IPS-20b (cell line): ENCODE measurements around the gene ACD.

Experiments used
- H3K27ac ChIP-seq: one replicate; pipeline ENCODE4 v1.5.1; 2013; ENCODE audit warnings: low read length
- H3K27me3 ChIP-seq: 2 replicates; pipeline ENCODE4 v1.6.1; 2013; ENCODE audit warnings: mild to moderate bottlenecking, low read length, inconsistent platforms; ENCODE audit not compliant: insufficient read depth
- H3K36me3 ChIP-seq: 2 replicates; pipeline ENCODE4 v1.6.1; 2013; ENCODE audit warnings: low read depth, mild to moderate bottlenecking, inconsistent platforms, low read length, moderate library complexity; ENCODE audit not compliant: insufficient read depth
- H3K4me1 ChIP-seq: 2 replicates; pipeline ENCODE4 v1.6.1; 2013; ENCODE audit warnings: mild to moderate bottlenecking, control low read depth, inconsistent platforms, low read length, moderate library complexity; ENCODE audit not compliant: insufficient read depth
- H3K4me3 ChIP-seq: 2 replicates; pipeline ENCODE4 v1.5.1; 2013; ENCODE audit warnings: mild to moderate bottlenecking, low read length, inconsistent platforms
- H3K9ac ChIP-seq: 2 replicates; pipeline ENCODE4 v1.6.1; 2013; ENCODE audit warnings: low read depth, mild to moderate bottlenecking, inconsistent platforms, low read length, moderate library complexity
- H3K9me3 ChIP-seq: 2 replicates; pipeline ENCODE4 v1.6.1; 2013; ENCODE audit warnings: mild to moderate bottlenecking, low read depth, low read length, inconsistent platforms; ENCODE audit not compliant: insufficient read depth

ACD gene

GRCh38 chr16:67658849-67659674 is 998 bp downstream of the ACD start:
- Histone ChIP-seq H3K27me3 (peaks cover 31% of the 10 kb centered on the region), H3K36me3 (peaks cover 12% of the 10 kb centered on the region; the same call in 1 of the 2 replicates), H3K9me3 (no peaks in the 10 kb centered on the region), H3K4me1 (peaks cover 10% of the 10 kb centered on the region; the same call in 1 of the 2 replicates), H3K9ac (peak overlapping the region; percentile 80; the same call in 1 of the 2 replicates), H3K4me3 (peak overlapping the region; percentile 94), H3K27ac (no peak overlapping the region)

GRCh38 chr16:67657751-67658518 is 2.1 kb downstream of the ACD start:
- Histone ChIP-seq H3K27ac (no peak overlapping the region), H3K9me3 (no peaks in the 10 kb centered on the region), H3K27me3 (peaks cover 41% of the 10 kb centered on the region), H3K4me3 (no peak overlapping the region), H3K9ac (no peak overlapping the region), H3K36me3 (peaks cover 12% of the 10 kb centered on the region; the same call in 1 of the 2 replicates), H3K4me1 (peaks cover 10% of the 10 kb centered on the region; the same call in 1 of the 2 replicates)

- Histone ChIP-seq H3K4me3 (no peak overlapping the region), H3K9me3 (no peaks in the 10 kb centered on the region), H3K4me1 (peaks cover 10% of the 10 kb centered on the region; the same call in 1 of the 2 replicates), H3K27ac (no peak overlapping the region), H3K36me3 (peaks cover 12% of the 10 kb centered on the region; the same call in 1 of the 2 replicates), H3K9ac (no peak overlapping the region), H3K27me3 (peaks cover 43% of the 10 kb centered on the region)
Observed at GRCh38 chr16:67657017-67657608, 2.9 kb downstream of the ACD start.

GRCh38 chr16:67656344-67657016 is 3.6 kb downstream of the ACD start:
- H3K36me3 ChIP-seq, result peaks cover 12% of the 10 kb centered on the region; the same call in 1 of the 2 replicates

GRCh38 chr16:67655363-67655762 is 4.7 kb downstream of the ACD start:
- peaks cover 5% of the 10 kb centered on the region; the same call in 1 of the 2 replicates for H3K4me1 ChIP-seq
- H3K27ac ChIP-seq, result no peak overlapping the region
- no peak overlapping the region for H3K9ac ChIP-seq
- H3K9me3 ChIP-seq, result no peaks in the 10 kb centered on the region
- peaks cover 12% of the 10 kb centered on the region; the same call in 1 of the 2 replicates for H3K36me3 ChIP-seq
- H3K27me3 ChIP-seq, result peaks cover 53% of the 10 kb centered on the region
- H3K4me3 ChIP-seq, result no peak overlapping the region

More at GRCh38 chr16:67656344-67657016, 3.6 kb downstream of the ACD start:
- H3K27me3 ChIP-seq, result peaks cover 43% of the 10 kb centered on the region
- no peak overlapping the region for H3K27ac ChIP-seq
- H3K4me1 ChIP-seq, result peaks cover 6% of the 10 kb centered on the region; the same call in 1 of the 2 replicates
- no peak overlapping the region for H3K4me3 ChIP-seq
- H3K9ac ChIP-seq, result no peak overlapping the region
- no peaks in the 10 kb centered on the region for H3K9me3 ChIP-seq

GRCh38 chr16:67654403-67654911 is 5.6 kb downstream of the ACD start:
- peaks cover 12% of the 10 kb centered on the region; the same call in 1 of the 2 replicates for H3K36me3 ChIP-seq
- no peak overlapping the region for H3K4me3 ChIP-seq
- no peak overlapping the region for H3K27ac ChIP-seq
- peaks cover 59% of the 10 kb centered on the region for H3K27me3 ChIP-seq
- H3K4me1 ChIP-seq, result peaks cover 5% of the 10 kb centered on the region; the same call in 1 of the 2 replicates
- H3K9me3 ChIP-seq, result no peaks in the 10 kb centered on the region
- no peak overlapping the region for H3K9ac ChIP-seq

- Histone ChIP-seq H3K4me3 (peak overlapping the region; percentile 60; the same call in 1 of the 2 replicates), H3K27ac (no peak overlapping the region), H3K9me3 (no peaks in the 10 kb centered on the region), H3K36me3 (peaks cover 12% of the 10 kb centered on the region; the same call in 1 of the 2 replicates), H3K4me1 (no peaks in the 10 kb centered on the region), H3K9ac (no peak overlapping the region), H3K27me3 (peaks cover 59% of the 10 kb centered on the region)
Observed at GRCh38 chr16:67653789-67654402, 6.2 kb downstream of the ACD start.

DNA sequence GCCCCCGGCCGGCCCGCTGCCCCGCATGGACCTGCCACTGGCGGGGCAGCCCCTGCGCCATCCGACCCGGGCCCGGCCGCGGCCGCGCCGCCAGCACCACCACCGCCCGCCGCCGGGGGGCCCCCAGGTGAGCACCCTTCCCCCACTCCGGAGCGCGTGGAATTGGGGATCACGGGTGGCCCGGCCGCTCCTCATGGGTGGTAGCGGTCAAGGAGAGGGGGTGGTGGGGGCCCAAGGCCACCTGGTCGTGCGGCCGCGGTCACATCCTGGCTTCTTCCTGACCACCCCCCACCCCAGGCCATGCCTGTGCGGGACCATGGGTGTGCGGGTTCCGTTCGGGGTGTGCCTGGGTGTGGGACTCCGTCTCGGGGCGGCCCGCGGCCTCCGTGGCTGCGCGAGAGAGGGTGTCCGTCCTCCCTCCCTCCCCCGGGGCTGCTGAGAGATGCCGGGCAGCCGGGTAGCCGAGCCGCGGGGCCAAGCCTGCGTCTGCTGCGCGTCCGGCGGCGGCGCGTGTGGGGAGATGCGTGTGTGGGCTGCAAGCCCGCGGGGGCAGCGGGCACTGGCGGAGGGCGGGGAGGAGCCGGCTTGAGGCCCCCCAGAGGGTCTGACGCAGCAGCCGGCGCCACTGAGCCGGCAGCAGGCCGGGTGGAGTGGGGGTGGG is 6.8 kb downstream of the ACD start:
- Histone ChIP-seq H3K9me3 (no peaks in the 10 kb centered on the region), H3K9ac (no peak overlapping the region), H3K27me3 (peaks cover 63% of the 10 kb centered on the region), H3K27ac (no peak overlapping the region), H3K36me3 (peaks cover 8% of the 10 kb centered on the region; the same call in 1 of the 2 replicates), H3K4me3 (peak overlapping the region; percentile 60), H3K4me1 (no peaks in the 10 kb centered on the region)

DNA sequence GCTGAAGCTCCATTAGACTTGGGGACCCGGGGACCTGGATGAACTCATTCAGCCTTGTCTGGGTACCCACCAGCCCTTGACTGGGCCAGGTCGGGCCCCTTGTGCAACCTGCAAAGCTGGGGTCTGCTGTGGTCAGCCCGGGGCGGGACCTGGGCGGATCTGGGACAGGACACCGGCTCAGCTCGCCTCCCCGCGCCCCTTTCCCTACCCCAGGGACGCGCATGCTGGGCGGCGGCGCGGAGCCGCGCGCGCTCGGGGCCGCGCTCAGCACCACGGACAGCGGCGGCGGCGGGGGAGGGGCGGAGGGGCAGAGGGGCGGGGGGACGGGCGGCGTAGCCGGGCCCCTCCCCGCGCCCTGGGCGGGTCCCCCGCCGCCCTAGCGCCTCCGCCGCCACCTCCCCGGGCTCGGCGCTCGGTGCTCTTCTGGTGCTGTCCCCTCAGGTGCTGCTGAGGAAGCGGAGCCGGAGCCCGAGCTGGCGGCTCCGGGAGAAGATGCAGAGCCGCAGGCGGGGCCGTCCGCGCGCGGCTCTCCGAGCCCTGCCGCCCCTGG is 7.4 kb downstream of the ACD start:
- Histone ChIP-seq H3K27ac (no peak overlapping the region), H3K4me3 (peak overlapping the region; percentile 60; the same call in 1 of the 2 replicates), H3K9ac (no peak overlapping the region)

GRCh38 chr16:67651847-67652246 is 8.2 kb downstream of the ACD start:
- Histone ChIP-seq H3K9me3 (no peaks in the 10 kb centered on the region), H3K27me3 (peaks cover 76% of the 10 kb centered on the region), H3K4me1 (no peaks in the 10 kb centered on the region), H3K9ac (no peak overlapping the region), H3K27ac (no peak overlapping the region), H3K4me3 (no peak overlapping the region), H3K36me3 (no peaks in the 10 kb centered on the region)

More for the DNA sequence above, 7.4 kb downstream of the ACD start:
- Histone ChIP-seq H3K9me3 (no peaks in the 10 kb centered on the region), H3K4me1 (no peaks in the 10 kb centered on the region), H3K36me3 (0 out of 2 replicates have a peak, but pooled peaks cover 2% of the 10 kb centered on the region), H3K27me3 (peaks cover 69% of the 10 kb centered on the region)
